Subcutaneous abdominal adipose tissue (tissue), 5 donors: ENCODE results near the gene ACSL6.

ENCODE experiments used
- H3K27ac ChIP-seq: one replicate; pipeline ENCODE4 v1.7.0; 2013; ENCODE audit warnings: low read depth, mild to moderate bottlenecking, inconsistent platforms, low read length, moderate library complexity
- H3K27me3 ChIP-seq, 5 donors: one replicate each; pipeline ENCODE4 v1.7.0; 2013; ENCODE audit warnings: low read length in 5 of 5, inconsistent platforms in 1 of 5; ENCODE audit not compliant: control insufficient read depth in 5 of 5, insufficient read depth in 4 of 5
- H3K36me3 ChIP-seq, 5 donors: one replicate each; pipeline ENCODE4 v1.7.0; 2013; ENCODE audit warnings: low read length in 5 of 5; ENCODE audit not compliant: control insufficient read depth in 5 of 5, insufficient read depth in 5 of 5
- H3K4me1 ChIP-seq, 5 donors: one replicate each; pipeline ENCODE4 v1.7.0; 2013; ENCODE audit warnings: low read length in 5 of 5, mild to moderate bottlenecking in 3 of 5, moderate library complexity in 1 of 5; ENCODE audit not compliant: control insufficient read depth in 5 of 5, insufficient read depth in 5 of 5
- H3K4me3 ChIP-seq, 5 donors: one replicate each; pipeline ENCODE4 v1.7.0; 2013; ENCODE audit warnings: low read length in 5 of 5, low read depth in 1 of 5
- H3K9ac ChIP-seq, 5 donors: one replicate each; pipeline ENCODE4 v1.7.0; 2013; ENCODE audit warnings: low read length in 5 of 5, mild to moderate bottlenecking in 4 of 5, moderate library complexity in 3 of 5
- H3K9me3 ChIP-seq, 5 donors: one replicate each; pipeline ENCODE4 v1.7.0; 2013; ENCODE audit warnings: low read length in 5 of 5; ENCODE audit not compliant: control insufficient read depth in 5 of 5
- donor health status: healthy.
- donor health status: healthy.
- donor health status: healthy.
- donor health status: healthy.
- donor health status: healthy.

Gene ACSL6

DNA sequence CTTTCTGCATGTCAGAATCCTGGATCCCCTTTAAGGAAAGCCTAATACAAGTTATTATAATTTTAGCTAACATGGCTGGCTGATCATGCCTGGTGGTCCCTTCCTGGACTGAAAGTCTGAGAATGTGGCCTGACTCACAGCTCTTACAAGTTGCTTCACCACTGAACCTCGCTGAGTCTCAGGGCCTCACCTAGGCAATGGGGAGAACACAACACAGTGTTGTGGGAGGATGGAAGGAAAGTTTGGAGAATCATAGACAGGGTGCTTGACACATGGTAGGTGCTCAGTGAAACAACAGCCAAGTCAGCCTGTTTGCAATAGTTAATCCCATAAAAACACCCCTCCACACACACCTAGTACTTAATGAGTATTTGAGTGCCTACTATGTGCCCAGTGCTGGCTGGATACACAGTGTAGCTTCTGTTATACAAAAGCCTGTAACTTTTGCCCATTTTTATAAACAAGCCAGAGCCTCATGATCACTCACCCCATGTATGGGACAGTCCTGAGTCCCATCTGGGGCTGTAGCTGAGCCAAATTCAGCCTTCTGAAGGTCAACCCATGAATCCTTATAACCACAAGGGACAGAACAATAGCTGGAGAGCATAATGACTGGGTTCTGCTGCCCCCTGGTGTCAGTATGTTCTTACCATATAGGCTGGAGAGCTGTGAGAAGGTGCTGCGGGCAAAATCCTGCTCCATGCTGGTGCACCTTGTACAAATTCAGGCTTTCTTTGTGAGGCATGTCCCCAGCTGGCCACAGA, 3.9 kb downstream of the ACSL6 start:
- Histone ChIP-seq H3K4me3 (no peak overlapping the region), H3K9ac (no peak overlapping the region), H3K9me3 (no peaks in the 10 kb centered on the region), H3K36me3 (no peaks in the 10 kb centered on the region), H3K4me1 (peaks cover 0 to 16% (median 16%) of the 10 kb centered on the region in 5 donors), H3K27ac (no peak overlapping the region), H3K27me3 (peaks cover 0 to 26% (median 23%) of the 10 kb centered on the region in 5 donors)

DNA sequence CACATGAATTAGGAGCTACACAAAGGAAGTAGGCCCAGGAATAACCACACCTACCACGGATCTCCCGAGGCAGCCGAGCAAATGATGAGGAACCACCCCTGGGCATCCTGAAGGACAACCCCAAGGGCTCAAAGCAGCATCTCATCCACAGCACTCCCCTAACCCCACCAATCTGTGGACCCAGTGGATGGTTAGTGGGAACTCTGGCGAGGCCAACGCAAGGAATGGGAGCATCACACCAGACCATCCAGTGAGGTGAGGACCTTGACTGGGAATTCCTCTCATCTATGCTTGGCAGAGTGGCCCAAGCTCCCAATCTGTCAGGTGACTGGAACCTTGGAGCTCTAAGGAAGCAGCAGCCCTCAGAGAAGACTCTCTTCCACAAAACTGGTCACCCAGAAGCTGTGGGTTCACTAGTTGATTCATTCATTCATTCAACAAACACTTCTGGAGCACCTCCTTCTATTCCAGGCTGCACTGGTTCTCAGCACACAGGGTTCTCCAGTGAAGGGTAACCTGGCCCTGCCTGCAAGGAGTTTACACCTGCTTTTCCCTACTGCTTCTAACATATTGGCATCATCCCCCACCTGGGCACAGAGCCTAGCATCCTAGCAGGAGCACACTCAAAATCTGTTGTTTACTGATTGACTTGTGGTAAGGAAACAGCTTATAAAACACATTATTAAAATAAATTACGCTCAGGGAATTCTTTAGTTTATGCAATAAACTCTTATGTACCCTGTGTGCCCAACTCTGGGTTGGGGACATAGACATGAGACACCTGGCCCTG, 4.9 kb downstream of the ACSL6 start:
- Histone ChIP-seq H3K4me1 (peaks cover 0 to 9% (median 8%) of the 10 kb centered on the region in 5 donors), H3K27ac (no peak overlapping the region), H3K9ac (no peak overlapping the region), H3K9me3 (no peaks in the 10 kb centered on the region), H3K4me3 (no peak overlapping the region), H3K27me3 (peaks cover 0 to 28% (median 18%) of the 10 kb centered on the region in 5 donors), H3K36me3 (no peaks in the 10 kb centered on the region)

DNA sequence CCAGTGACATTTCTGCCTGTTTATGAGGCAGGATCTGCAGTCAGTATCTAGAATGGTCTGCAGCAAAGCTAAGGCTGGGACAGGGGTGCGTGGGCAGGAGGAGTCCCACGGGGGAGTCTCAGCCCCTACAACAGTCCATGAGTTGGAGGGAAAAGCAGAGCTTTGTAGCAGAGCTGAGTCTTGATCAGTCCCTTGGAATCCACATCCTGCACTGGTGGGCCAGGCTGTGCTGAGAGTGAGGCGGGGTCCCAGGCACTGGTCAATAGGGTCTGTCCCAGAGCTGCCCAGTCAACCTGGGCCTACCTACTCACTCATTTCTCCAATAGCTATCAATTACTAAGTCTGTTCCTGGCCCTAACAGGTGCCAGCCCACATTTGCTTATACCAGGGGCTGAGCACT, 5.9 kb downstream of the ACSL6 start:
- Histone ChIP-seq H3K27me3 (peaks cover 0 to 23% (median 12%) of the 10 kb centered on the region in 5 donors), H3K9me3 (no peaks in the 10 kb centered on the region), H3K27ac (no peak overlapping the region), H3K4me3 (no peak overlapping the region), H3K4me1 (peaks cover 0 to 3% (median 0%) of the 10 kb centered on the region in 5 donors), H3K36me3 (no peaks in the 10 kb centered on the region), H3K9ac (no peak overlapping the region)

DNA sequence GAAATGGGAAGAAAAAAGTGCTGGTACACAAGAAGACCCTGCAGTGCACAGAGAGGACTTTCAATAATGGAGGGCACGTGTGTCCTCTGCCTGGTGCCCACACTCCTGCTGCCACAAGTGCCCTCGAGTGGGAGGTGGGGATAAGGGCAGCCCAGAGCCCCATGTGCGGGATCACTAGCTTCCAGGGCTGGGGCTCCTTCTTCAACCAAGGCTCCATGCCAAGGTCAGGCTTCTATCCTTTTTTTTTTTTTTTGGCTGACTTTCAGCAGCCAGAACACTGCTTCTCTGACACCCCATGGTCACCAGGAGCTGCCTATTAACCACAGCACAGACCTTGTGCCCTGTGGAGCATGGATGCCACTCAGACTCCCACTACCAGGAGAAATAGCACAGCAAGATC, 7.5 kb downstream of the ACSL6 start:
- Histone ChIP-seq H3K4me3 (no peak overlapping the region), H3K27me3 (peaks cover 0 to 16% (median 2%) of the 10 kb centered on the region in 5 donors), H3K36me3 (no peaks in the 10 kb centered on the region), H3K4me1 (peaks cover 0 to 8% (median 4%) of the 10 kb centered on the region in 5 donors), H3K9ac (no peak overlapping the region), H3K27ac (no peak overlapping the region), H3K9me3 (no peaks in the 10 kb centered on the region)

DNA sequence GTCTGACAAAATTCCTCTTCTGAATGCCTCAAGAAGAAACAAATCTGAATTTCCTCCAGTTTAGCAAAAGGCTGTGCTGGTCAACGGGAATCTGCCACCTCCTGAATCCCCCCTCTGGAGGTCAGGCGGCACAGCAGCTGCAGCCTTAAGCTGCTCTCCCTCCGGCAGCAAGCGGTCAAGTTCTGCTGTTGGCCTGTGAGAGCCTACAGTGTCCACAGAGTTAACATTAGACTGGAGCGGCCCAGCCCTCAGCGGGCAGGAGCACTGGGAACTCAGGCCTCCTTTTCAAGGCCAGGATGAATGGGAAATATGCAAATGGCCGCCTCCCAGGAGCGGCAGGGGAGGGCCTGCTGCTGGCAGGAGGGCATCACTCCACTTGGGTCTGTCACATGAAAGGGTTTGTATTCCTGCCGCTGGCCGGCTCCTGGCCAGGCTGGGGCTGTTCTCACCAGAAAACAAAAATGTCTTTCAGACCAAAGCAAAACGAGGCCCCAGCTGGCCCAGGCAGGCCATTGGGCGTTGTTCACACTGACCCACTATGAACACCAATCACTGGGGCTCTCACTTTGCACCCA, 8.2 kb downstream of the ACSL6 start:
- no peaks in the 10 kb centered on the region for H3K9me3 ChIP-seq
- H3K4me1 ChIP-seq: peaks cover 0 to 8% (median 4%) of the 10 kb centered on the region in 5 donors
- no peaks in the 10 kb centered on the region for H3K36me3 ChIP-seq
- no peak overlapping the region for H3K27ac ChIP-seq
- H3K27me3 ChIP-seq: peaks cover 0 to 9% (median 2%) of the 10 kb centered on the region in 5 donors
- H3K9ac ChIP-seq: no peak overlapping the region
- H3K4me3 ChIP-seq: no peak overlapping the region

DNA sequence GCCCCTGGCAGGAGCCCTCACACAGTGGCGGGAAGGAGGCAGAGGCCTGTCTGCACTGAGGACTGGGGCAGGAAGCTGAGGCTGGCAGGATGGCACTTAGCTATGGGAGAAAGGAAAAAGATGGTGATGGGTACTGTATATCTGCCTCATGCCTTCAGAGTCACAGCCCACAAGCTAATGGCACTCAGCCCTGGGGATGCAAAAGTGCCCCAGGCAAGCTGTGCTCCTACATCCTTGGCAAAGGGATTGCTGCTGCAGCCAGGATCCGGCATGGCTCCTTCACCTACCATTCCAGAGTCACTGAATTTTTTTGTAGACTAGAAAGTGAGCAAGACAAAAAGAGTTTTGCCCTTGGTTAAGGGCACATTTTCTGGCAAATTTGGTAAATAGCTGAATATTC, 8.7 kb downstream of the ACSL6 start:
- H3K27ac ChIP-seq: no peak overlapping the region
- no peak overlapping the region for H3K9ac ChIP-seq
- no peaks in the 10 kb centered on the region for H3K36me3 ChIP-seq
- H3K9me3 ChIP-seq: no peaks in the 10 kb centered on the region
- peaks cover 0 to 8% (median 4%) of the 10 kb centered on the region in 5 donors for H3K4me1 ChIP-seq
- peaks cover 0 to 7% (median 2%) of the 10 kb centered on the region in 5 donors for H3K27me3 ChIP-seq
- H3K4me3 ChIP-seq: no peak overlapping the region

DNA sequence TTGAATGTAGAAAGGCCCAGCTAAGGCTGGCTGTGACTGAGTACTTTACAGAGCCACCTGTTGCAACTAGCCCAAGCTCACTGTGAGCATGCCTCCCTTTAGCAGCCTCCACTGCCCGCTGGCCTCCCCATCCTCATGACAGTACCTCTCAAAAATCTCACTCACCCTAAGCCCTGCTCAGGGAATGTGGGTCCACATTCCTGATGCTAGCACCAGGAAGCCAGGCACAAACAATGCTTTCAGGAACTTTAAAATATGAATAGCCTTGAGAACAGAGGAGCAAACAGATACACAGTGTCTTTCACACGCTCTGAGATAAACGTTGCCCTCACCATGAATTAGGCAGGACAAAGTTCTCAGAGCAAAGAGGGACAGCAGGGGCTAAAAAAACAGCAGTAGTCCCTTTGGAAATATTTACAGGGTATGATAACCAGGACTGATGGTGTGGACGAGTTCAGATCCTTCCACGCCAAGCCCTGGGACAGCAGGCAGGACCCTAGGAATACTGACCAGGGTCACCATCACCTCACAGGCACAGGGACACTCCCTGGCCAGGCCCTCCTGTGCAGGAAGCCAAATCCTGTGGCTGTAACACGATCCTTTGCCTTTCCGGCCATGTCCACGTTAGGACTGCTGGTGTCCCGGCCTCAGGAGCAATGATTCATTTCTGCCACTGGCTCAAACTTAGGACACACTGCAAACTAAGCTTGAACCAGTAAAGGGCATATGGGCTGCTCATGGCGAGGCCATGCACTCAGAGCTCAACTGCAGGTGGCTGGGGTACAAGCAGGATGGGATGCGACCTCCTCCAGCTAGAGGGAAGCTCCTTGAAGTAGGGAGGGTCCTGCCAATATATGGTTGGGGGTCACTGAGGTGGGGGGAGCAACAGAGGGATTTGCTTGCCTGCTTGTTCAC, 9.6 kb downstream of the ACSL6 start:
- Histone ChIP-seq H3K27ac (no peak overlapping the region), H3K4me1 (peaks cover 0 to 6% (median 4%) of the 10 kb centered on the region in 5 donors)

DNA sequence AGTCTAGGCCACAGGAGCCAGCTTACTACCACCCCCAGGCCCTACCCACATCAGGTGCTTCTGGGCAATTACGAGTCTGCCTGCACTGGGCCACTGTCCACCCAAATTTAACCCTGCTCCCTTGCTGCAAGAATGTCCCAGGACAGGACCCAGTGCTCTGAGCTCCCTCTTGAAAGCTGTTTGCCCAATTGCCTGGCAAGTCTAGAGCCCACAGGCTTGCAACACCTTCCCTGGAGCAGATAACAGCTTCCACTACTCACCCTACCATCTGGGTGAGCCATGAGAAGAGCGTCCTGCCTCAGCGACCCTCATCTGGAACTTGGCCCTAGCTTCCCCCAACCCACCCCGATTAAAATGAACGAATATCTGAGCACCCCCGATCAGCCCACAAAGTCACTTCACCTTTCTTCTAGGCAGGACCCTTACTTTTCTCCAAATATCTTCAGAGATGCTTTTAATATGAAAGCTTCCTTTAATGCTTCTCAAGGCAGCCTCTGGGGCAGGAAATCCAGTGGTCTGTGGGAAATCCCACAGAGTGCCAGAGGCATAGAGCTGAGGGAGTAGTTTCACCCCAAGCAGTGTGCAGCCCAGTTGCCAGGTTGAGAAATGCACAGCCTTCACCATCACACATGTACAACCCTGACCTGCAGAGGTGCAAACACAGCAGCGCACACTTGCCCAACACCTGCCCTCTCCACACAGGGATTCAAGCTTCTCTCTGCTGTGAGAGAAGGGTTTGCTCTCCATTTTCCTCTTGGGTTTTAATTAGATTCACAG, 10.6 kb downstream of the ACSL6 start:
- H3K27me3 ChIP-seq: peaks cover 0 to 7% (median 2%) of the 10 kb centered on the region in 5 donors
- no peaks in the 10 kb centered on the region for H3K36me3 ChIP-seq
- H3K4me1 ChIP-seq: peaks cover 0 to 6% (median 4%) of the 10 kb centered on the region in 5 donors
- H3K9me3 ChIP-seq: no peaks in the 10 kb centered on the region
- H3K27ac ChIP-seq: no peak overlapping the region
- H3K4me3 ChIP-seq: no peak overlapping the region
- no peak overlapping the region for H3K9ac ChIP-seq

More for the DNA sequence above, 9.6 kb downstream of the ACSL6 start:
- peaks cover 0 to 7% (median 2%) of the 10 kb centered on the region in 5 donors for H3K27me3 ChIP-seq
- H3K4me3 ChIP-seq: no peak overlapping the region
- no peak overlapping the region for H3K9ac ChIP-seq
- H3K36me3 ChIP-seq: no peaks in the 10 kb centered on the region
- H3K9me3 ChIP-seq: no peaks in the 10 kb centered on the region

DNA sequence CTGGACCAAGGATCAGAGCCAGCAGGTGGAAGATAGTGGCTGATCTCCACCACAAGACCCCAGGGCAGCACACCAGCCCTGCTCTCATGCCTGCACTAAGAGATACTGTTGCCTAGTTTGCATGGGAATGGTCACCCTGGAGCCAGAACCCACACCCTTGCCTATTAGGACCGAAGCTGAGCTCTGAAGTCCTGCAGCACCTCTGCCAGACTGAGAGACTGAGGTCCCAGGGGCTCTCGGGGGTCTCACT, 11.3 kb downstream of the ACSL6 start:
- Histone ChIP-seq H3K36me3 (no peaks in the 10 kb centered on the region), H3K4me3 (no peak overlapping the region), H3K4me1 (peaks cover 0 to 6% (median 4%) of the 10 kb centered on the region in 5 donors), H3K9ac (no peak overlapping the region), H3K27me3 (peaks cover 0 to 7% (median 2%) of the 10 kb centered on the region in 5 donors), H3K27ac (no peak overlapping the region), H3K9me3 (no peaks in the 10 kb centered on the region)
